H1 (cell line): ENCODE measurements around the gene TGFBRAP1. TPM values are rescaled to one million over a fixed set of nuclear protein-coding genes. Genes with fewer than 3 reads are reported as not detected.

Experiments
- CTCF ChIA-PET: fragments of 300-600 bp; sonication (Branson Sonifier 250); formaldehyde crosslinking; loops from one replicate; lab custom pipeline; 2021; ENCODE audit not compliant: partially characterized antibody; lab: Charles Lee
- POLR2A ChIA-PET: fragments of 300-600 bp; sonication (Branson Sonifier 250); formaldehyde crosslinking; loops from one replicate; lab custom pipeline; 2021; ENCODE audit warnings: inconsistent platforms; ENCODE audit not compliant: partially characterized antibody; lab: Charles Lee
- DNase-seq, 2 experiments: peaks; one replicate each; pipeline versions ENCODE4 v3.0.0 to v3.0.0-alpha.2; 2010 to 2022; ENCODE audit warnings: low spot score in 2 of 2, low read depth in 1 of 2, mixed read lengths in 1 of 2
- FAIRE-seq: peaks from 2 replicates; lab custom pipeline; 2011; peaks lifted over from hg19 to GRCh38; lab: Jason Lieb, UNC
- H2AFZ ChIP-seq: 2 replicates; pipeline ENCODE4 v1.8.1; 2012; ENCODE audit warnings: low read length, inconsistent platforms
- H2AK5ac ChIP-seq: 2 replicates; pipeline ENCODE4 v1.6.1; 2013; ENCODE audit warnings: low read depth, low read length
- H2BK120ac ChIP-seq: replicated peaks from 2 replicates; pipeline ENCODE3; 2013; ENCODE audit warnings: low read depth, low read length, inconsistent platforms
- H2BK12ac ChIP-seq: 2 replicates; pipeline ENCODE4 v1.6.1; 2013; ENCODE audit warnings: low read depth, low read length
- H2BK15ac ChIP-seq: 2 replicates; pipeline ENCODE4 v1.6.1; 2013; ENCODE audit warnings: low read length
- H2BK20ac ChIP-seq: 2 replicates; pipeline ENCODE4 v1.6.1; 2013; ENCODE audit warnings: low read length
- H2BK5ac ChIP-seq: 2 replicates; pipeline ENCODE4 v1.6.1; 2013; ENCODE audit warnings: low read depth, low read length
- H3K14ac ChIP-seq: 2 replicates; pipeline ENCODE4 v1.6.1; 2013; ENCODE audit warnings: inconsistent platforms; ENCODE audit not compliant: insufficient read length
- H3K18ac ChIP-seq: 2 replicates; pipeline ENCODE4 v1.6.1; 2013; ENCODE audit warnings: low read length; ENCODE audit errors: extremely low read depth
- H3K23ac ChIP-seq: 2 replicates; pipeline ENCODE4 v1.6.1; 2013; ENCODE audit warnings: inconsistent platforms; ENCODE audit not compliant: insufficient read length
- H3K23me2 ChIP-seq: 2 replicates; pipeline ENCODE4 v1.6.1; 2013; ENCODE audit warnings: low read depth, low read length
- H3K27ac ChIP-seq: 2 replicates; pipeline ENCODE4 v1.6.1; 2011; ENCODE audit warnings: low read depth, low read length, inconsistent platforms
- H3K27me3 ChIP-seq, 4 experiments: replicated peaks in 1 of 4; 1 replicate in 1 of 4; 2 replicates in 3 of 4; pipeline versions ENCODE4 v1.6.1 to v1.8.1; 2011 to 2013; ENCODE audit warnings: low read length in 3 of 4, mild to moderate bottlenecking in 3 of 4, inconsistent platforms in 2 of 4, mixed read lengths in 2 of 4, moderate library complexity in 1 of 4; ENCODE audit not compliant: control insufficient read depth in 3 of 4, insufficient read depth in 3 of 4; ENCODE audit errors: extremely low read depth in 1 of 4
- H3K36me3 ChIP-seq, 4 experiments: 2 replicates each; pipeline versions ENCODE4 v1.6.1 to v1.8.1; 2011 to 2013; ENCODE audit warnings: mild to moderate bottlenecking in 4 of 4, low read length in 3 of 4, moderate library complexity in 2 of 4, control low read depth in 1 of 4, inconsistent platforms in 1 of 4; ENCODE audit not compliant: insufficient read depth in 4 of 4, control insufficient read depth in 2 of 4
- H3K4ac ChIP-seq: replicated peaks from 2 replicates; pipeline ENCODE3; 2013; ENCODE audit warnings: low read length, low read depth, mixed read lengths, inconsistent platforms; ENCODE audit not compliant: insufficient read length
- H3K4me1 ChIP-seq, 4 experiments: replicated peaks in 1 of 4; 1 replicate in 1 of 4; 2 replicates in 3 of 4; pipeline versions ENCODE4 v1.6.1 to v1.8.1; 2011 to 2013; ENCODE audit warnings: low read length in 3 of 4, inconsistent platforms in 2 of 4, mixed read lengths in 1 of 4; ENCODE audit not compliant: insufficient read depth in 4 of 4, control insufficient read depth in 3 of 4
- H3K4me2 ChIP-seq, 2 experiments: 2 replicates each; pipeline versions ENCODE4 v1.6.1 to v1.8.1; 2011 to 2013; ENCODE audit warnings: low read depth in 2 of 2, low read length in 2 of 2, control low read depth in 1 of 2, inconsistent platforms in 1 of 2, mild to moderate bottlenecking in 1 of 2; ENCODE audit not compliant: insufficient read depth in 1 of 2
- H3K4me3 ChIP-seq, 4 experiments: fragments of 200-600, 300-600 bp in 1 of 4; sonication (generic), shearing (Covaris generic), sonication (Bioruptor Twin) in 1 of 4; 2 replicates each; pipeline versions ENCODE4 v1.5.1 to v1.8.1; 2011 to 2016; ENCODE audit warnings: low read length in 4 of 4, low read depth in 3 of 4, control low read depth in 2 of 4, inconsistent platforms in 2 of 4, mild to moderate bottlenecking in 2 of 4, mixed read lengths in 1 of 4, moderate library complexity in 1 of 4; ENCODE audit not compliant: insufficient read depth in 2 of 4; ENCODE audit errors: extremely low read depth in 1 of 4
- H3K56ac ChIP-seq: replicated peaks from 2 replicates; pipeline ENCODE3; 2013; ENCODE audit warnings: low read depth, mild to moderate bottlenecking, mixed read lengths, low read length, inconsistent platforms; ENCODE audit not compliant: insufficient read length
- H3K79me1 ChIP-seq: 2 replicates; pipeline ENCODE4 v1.6.1; 2013; ENCODE audit warnings: low read depth, low read length, control low read depth
- H3K79me2 ChIP-seq, 2 experiments: 2 replicates each; pipeline versions ENCODE4 v1.6.1 to v1.8.1; 2012 to 2013; ENCODE audit warnings: low read length in 2 of 2, mild to moderate bottlenecking in 2 of 2, inconsistent platforms in 1 of 2; ENCODE audit not compliant: insufficient read depth in 2 of 2, control insufficient read depth in 1 of 2
- H3K9ac ChIP-seq, 4 experiments: replicated peaks in 1 of 4; 1 replicate in 1 of 4; 2 replicates in 3 of 4; pipeline versions ENCODE4 v1.6.1 to v1.8.1; 2011 to 2013; ENCODE audit warnings: low read depth in 3 of 4, low read length in 3 of 4, control low read depth in 2 of 4, mild to moderate bottlenecking in 2 of 4, moderate library complexity in 2 of 4, inconsistent platforms in 1 of 4; ENCODE audit errors: extremely low read depth in 1 of 4
- H3K9me3 ChIP-seq, 2 experiments: 2 replicates each; pipeline versions ENCODE4 v1.6.1 to v1.8.1; 2012 to 2013; ENCODE audit warnings: mild to moderate bottlenecking in 2 of 2, moderate library complexity in 2 of 2, control low read depth in 1 of 2, inconsistent platforms in 1 of 2, low read depth in 1 of 2, low read length in 1 of 2, mixed read lengths in 1 of 2; ENCODE audit not compliant: insufficient read depth in 2 of 2
- H4K20me1 ChIP-seq, 2 experiments: replicated peaks in 1 of 2; 2 replicates each; pipeline versions ENCODE3 to v1.8.1; 2011 to 2013; ENCODE audit warnings: inconsistent platforms in 2 of 2, low read length in 2 of 2, mild to moderate bottlenecking in 1 of 2; ENCODE audit not compliant: insufficient read depth in 2 of 2, control insufficient read depth in 1 of 2
- H4K5ac ChIP-seq: 2 replicates; pipeline ENCODE4 v1.6.1; 2013; ENCODE audit warnings: low read length, low read depth, mixed read lengths, inconsistent platforms; ENCODE audit not compliant: insufficient read length
- H4K8ac ChIP-seq: 2 replicates; pipeline ENCODE4 v1.8.0; 2013; ENCODE audit warnings: mild to moderate bottlenecking, moderate library complexity, low read length, inconsistent platforms; ENCODE audit not compliant: insufficient read depth; ENCODE audit errors: extremely low read depth
- H4K91ac ChIP-seq: replicated peaks from 2 replicates; pipeline ENCODE3; 2013; ENCODE audit warnings: low read length, mixed read lengths, inconsistent platforms; ENCODE audit not compliant: insufficient read length
- TAF7 ChIP-seq: optimal IDR thresholded peaks from 2 replicates; pipeline ENCODE3; 2011; ENCODE audit warnings: low read depth, mild to moderate bottlenecking, inconsistent platforms, low read length, moderate library complexity, borderline replicate concordance
- TCF12 ChIP-seq: IDR thresholded peaks from 2 replicates; pipeline ENCODE4 v1.6.1; 2011; ENCODE audit warnings: low read depth, mild to moderate bottlenecking, low read length
- WGBS, 2 experiments: shearing (Covaris generic) in 1 of 2; methylation state at CpG; one replicate each; pipeline versions ENCODE4 v1.1.6 to v1.1.7; 2013 to 2015; ENCODE audit warnings: low lambda C conversion rate in 2 of 2, mixed read lengths in 2 of 2, inconsistent platforms in 1 of 2, low coverage in 1 of 2, missing lambda C conversion rate in 1 of 2; ENCODE audit not compliant: insufficient replicate concordance in 2 of 2, insufficient coverage in 1 of 2, insufficient read length in 1 of 2; ENCODE audit errors: extremely low coverage in 1 of 2, missing lambda C conversion rate in 1 of 2; 5-methylcytosine and 5-hydroxymethylcytosine counted together
- polyA plus RNA-seq, 7 experiments: library from polyadenylated mRNA; depleted of rRNA in 3 of 7; stranded (reverse) in 5 of 7; unstranded in 2 of 7; fragments of >200 nt in 5 of 7; fragments of 200-250 nt in 2 of 7; gene quantifications; 1 replicate in 5 of 7; 2 replicates in 1 of 7; 4 replicates in 1 of 7; pipeline versions ENCODE4 v1.2.1 to v1.2.3, GENCODE V29; 2011 to 2013; ENCODE audit warnings: missing spikeins in 2 of 7, mixed read lengths in 2 of 7
- total RNA-seq: library from RNA; stranded (reverse); fragmentation: NEBNext Ultra II Directional; extraction: Animal tissue kit (Norgen Biotek cat#: 25700); gene quantifications from 2 replicates; pipeline ENCODE4 v1.2.1, GENCODE V29; 2021

The TGFBRAP1 gene
- total and polyA plus RNA-seq, 2 of the 8 experiments (the other 6 are each of a cell fraction or from before 2014, with no cell fraction given) = 11.2 to 20.2 TPM

DNA sequence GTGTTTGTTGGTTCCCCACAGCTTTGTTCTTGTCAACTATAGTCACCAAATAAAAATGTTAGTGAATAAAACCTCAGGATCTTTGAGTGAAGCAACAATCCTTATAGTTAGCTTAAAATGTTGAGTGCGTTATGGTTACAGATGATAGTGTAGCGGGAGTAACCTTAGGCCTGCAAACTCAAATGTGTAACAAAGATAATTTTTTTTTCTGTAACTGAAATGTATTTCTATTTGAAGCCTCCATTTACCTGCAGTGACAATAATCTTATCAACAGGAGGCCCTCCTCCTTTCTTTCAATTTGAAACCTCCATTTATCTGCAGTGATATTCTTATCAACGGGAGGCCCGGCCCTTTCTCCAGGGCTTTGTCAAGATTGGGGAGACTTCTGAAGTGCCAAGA lies 4.7 kb upstream of the TGFBRAP1 start:
- no peak overlapping the region for H4K5ac ChIP-seq
- no peak overlapping the region for H4K8ac ChIP-seq
- H2BK15ac ChIP-seq = no peak overlapping the region
- no peak overlapping the region for H2AFZ ChIP-seq
- H3K23me2 ChIP-seq = peaks cover 11% of the 10 kb centered on the region; the same call in 1 of the 2 replicates
- H3K79me1 ChIP-seq = no peaks in the 10 kb centered on the region; the same call in 1 of the 2 replicates
- H3K18ac ChIP-seq = no peak overlapping the region
- 93% methylated on average over 4 of the region's 4 CpGs; no CpG with 5 or more reads in 1 of the 2 experiments for WGBS, 2 experiments
- H3K23ac ChIP-seq = no peak overlapping the region
- FAIRE-seq = no peak
- H4K20me1 ChIP-seq = no peaks in the 10 kb centered on the region
- TF ChIP-seq TCF12 = no peak
- no peak for TF ChIP-seq TAF7
- TF ChIP-seq, all 59 proteins: peak for 0
- Histone ChIP-seq H3K4me3 (no peak overlapping the region), H2BK20ac (no peak overlapping the region), H3K4me2 (no peak overlapping the region), H2AK5ac (no peak overlapping the region), H4K91ac (no peak overlapping the region), H3K56ac (no peak overlapping the region), H3K9me3 (no peaks in the 10 kb centered on the region), H3K79me2 (peaks cover 13 to 26% of the 10 kb centered on the region in 2 experiments), H2BK120ac (no peak overlapping the region), H3K36me3 (peaks cover 0 to 4% (median 0%) of the 10 kb centered on the region in 4 experiments; a peak in 1 of 8 replicates), H3K9ac (no peak overlapping the region), H3K4ac (no peak overlapping the region), H3K27me3 (no peaks in the 10 kb centered on the region; a peak in 1 of 7 replicates), H2BK12ac (no peak overlapping the region), H3K4me1 (peaks cover 0 to 8% (median 3%) of the 10 kb centered on the region in 4 experiments; a peak in 4 of 7 replicates), H2BK5ac (no peak overlapping the region), H3K14ac (no peak overlapping the region), H3K27ac (no peak overlapping the region)
- ChIA-PET CTCF (interaction anchor here (1.3 kb wide), 1 partner anchor 46 kb away, joined by 4 read pairs; no protein-coding TSS in a partner anchor), POLR2A (interaction anchor here (1.0 to 1.1 kb wide), 2 partner anchors 9 to 15 kb away, joined by 3 read pairs; no protein-coding TSS in a partner anchor)
- DNase-seq = no peak
